Breast epithelium (tissue), 3 donors: ENCODE data around the gene LAMTOR2.

Experiments used
- CTCF ChIP-seq, 3 donors: fragments of 450-650 bp; IDR thresholded peaks; one replicate each; pipeline ENCODE4 v1.5.1; 2016 to 2017; ENCODE audit warnings: antibody characterized with exemption in 3 of 3, mild to moderate bottlenecking in 3 of 3, moderate library complexity in 3 of 3
- POLR2A ChIP-seq: fragments of 450-650 bp; IDR thresholded peaks from one replicate; pipeline ENCODE4 v1.6.1; 2016; ENCODE audit warnings: antibody characterized with exemption, mild to moderate bottlenecking, moderate library complexity
- POLR2AphosphoS5 ChIP-seq, 3 donors: sonication (generic); formaldehyde crosslinking; IDR thresholded peaks; one replicate each; pipeline ENCODE4 v1.6.1; 2017; ENCODE audit warnings: antibody characterized with exemption in 3 of 3

- TF ChIP-seq POLR2AphosphoS5 (IDR thresholded peaks at IDR 0.05) (no peak), POLR2A (no peak), CTCF (IDR thresholded peaks at IDR 0.05) (no peak)
Observed at GRCh38 chr1:156103521-156103947, 49.0 kb downstream of the LAMTOR2 start.
